ENCODE results near the gene ROBO1.
"Not testable (repeated sequence)": the region's sequence is repeated elsewhere in the genome, so short reads cannot be mapped to it uniquely, and the experiment has no call there.

The ROBO1 gene

GRCh38 chr3:78781351-78781750, 986.4 kb downstream of the ROBO1 start:
- FAIRE-seq (no peak), DNase-seq (ENCODE audit: insufficient read length) (no peak)
- TF ChIP-seq TAF1 (IDR thresholded peaks at IDR 0.05; ENCODE audit: borderline replicate concordance, low read depth, low read length) (no peak), POLR2AphosphoS5 (IDR thresholded peaks at IDR 0.05; ENCODE audit: low read depth, low read length) (no peak), POLR2A (IDR thresholded peaks at IDR 0.05; ENCODE audit: low read depth, low read length) (no peak)

- no peak for DNase-seq (ENCODE audit: insufficient read length)
- FAIRE-seq, result no peak
- TF ChIP-seq POLR2AphosphoS5 (IDR thresholded peaks at IDR 0.05; ENCODE audit: low read depth, low read length), result no peak
- TF ChIP-seq TAF1 (IDR thresholded peaks at IDR 0.05; ENCODE audit: borderline replicate concordance, low read depth, low read length), result no peak
- TF ChIP-seq POLR2A (IDR thresholded peaks at IDR 0.05; ENCODE audit: low read depth, low read length), result no peak
Observed at GRCh38 chr3:78765671-78766485, 1001.9 kb downstream of the ROBO1 start.

- no peak for DNase-seq (ENCODE audit: insufficient read length)
- no peak for TF ChIP-seq POLR2AphosphoS5 (IDR thresholded peaks at IDR 0.05; ENCODE audit: low read depth, low read length)
- TF ChIP-seq TAF1 (IDR thresholded peaks at IDR 0.05; ENCODE audit: borderline replicate concordance, low read depth, low read length), result no peak
- TF ChIP-seq POLR2A (IDR thresholded peaks at IDR 0.05; ENCODE audit: low read depth, low read length), result no peak
- FAIRE-seq, result no peak
Observed at GRCh38 chr3:78764634-78765033, 1003.2 kb downstream of the ROBO1 start.

- DNase-seq (ENCODE audit: insufficient read length) (no peak), FAIRE-seq (no peak)
Observed at GRCh38 chr3:78762121-78762520, 1005.7 kb downstream of the ROBO1 start.

GRCh38 chr3:78761126-78761525, 1006.7 kb downstream of the ROBO1 start:
- FAIRE-seq (no peak), DNase-seq (ENCODE audit: insufficient read length) (no peak)
- TF ChIP-seq POLR2AphosphoS5 (IDR thresholded peaks at IDR 0.05; ENCODE audit: low read depth, low read length) (no peak), TAF1 (IDR thresholded peaks at IDR 0.05; ENCODE audit: borderline replicate concordance, low read depth, low read length) (no peak), POLR2A (IDR thresholded peaks at IDR 0.05; ENCODE audit: low read depth, low read length) (no peak)

More at GRCh38 chr3:78762121-78762520, 1005.7 kb downstream of the ROBO1 start:
- TF ChIP-seq POLR2A (IDR thresholded peaks at IDR 0.05; ENCODE audit: low read depth, low read length) (no peak), POLR2AphosphoS5 (IDR thresholded peaks at IDR 0.05; ENCODE audit: low read depth, low read length) (no peak), TAF1 (IDR thresholded peaks at IDR 0.05; ENCODE audit: borderline replicate concordance, low read depth, low read length) (no peak)

GRCh38 chr3:78757731-78758130, 1010.1 kb downstream of the ROBO1 start:
- DNase-seq (ENCODE audit: insufficient read length) (no peak), FAIRE-seq (no peak)
- TF ChIP-seq POLR2AphosphoS5 (IDR thresholded peaks at IDR 0.05; ENCODE audit: low read depth, low read length), result no peak
- no peak for TF ChIP-seq TAF1 (IDR thresholded peaks at IDR 0.05; ENCODE audit: borderline replicate concordance, low read depth, low read length)
- no peak for TF ChIP-seq POLR2A (IDR thresholded peaks at IDR 0.05; ENCODE audit: low read depth, low read length)

- DNase-seq (ENCODE audit: insufficient read length) (no peak), FAIRE-seq (no peak)
- TF ChIP-seq TAF1 (IDR thresholded peaks at IDR 0.05; ENCODE audit: borderline replicate concordance, low read depth, low read length), result no peak
Observed at GRCh38 chr3:78754066-78754743, 1013.6 kb downstream of the ROBO1 start.

GRCh38 chr3:78751266-78751665, 1016.5 kb downstream of the ROBO1 start:
- no peak for TF ChIP-seq POLR2A (IDR thresholded peaks at IDR 0.05; ENCODE audit: low read depth, low read length)
- TF ChIP-seq POLR2AphosphoS5 (IDR thresholded peaks at IDR 0.05; ENCODE audit: low read depth, low read length), result no peak
- TF ChIP-seq TAF1 (IDR thresholded peaks at IDR 0.05; ENCODE audit: borderline replicate concordance, low read depth, low read length), result no peak
- DNase-seq (ENCODE audit: insufficient read length), result no peak
- no peak for FAIRE-seq

GRCh38 chr3:78750291-78750690, 1017.5 kb downstream of the ROBO1 start:
- not testable (repeated sequence) for DNase-seq (ENCODE audit: insufficient read length); FAIRE-seq

GRCh38 chr3:78749056-78749455, 1018.7 kb downstream of the ROBO1 start:
- FAIRE-seq (no peak), DNase-seq (ENCODE audit: insufficient read length) (no peak)
- TF ChIP-seq POLR2A (IDR thresholded peaks at IDR 0.05; ENCODE audit: low read depth, low read length) (no peak), POLR2AphosphoS5 (IDR thresholded peaks at IDR 0.05; ENCODE audit: low read depth, low read length) (no peak), TAF1 (IDR thresholded peaks at IDR 0.05; ENCODE audit: borderline replicate concordance, low read depth, low read length) (no peak)

- FAIRE-seq (no peak), DNase-seq (ENCODE audit: insufficient read length) (no peak)
Observed at GRCh38 chr3:78745847-78746246, 1022.0 kb downstream of the ROBO1 start.

GRCh38 chr3:78742491-78742890, 1025.3 kb downstream of the ROBO1 start:
- TF ChIP-seq POLR2A (IDR thresholded peaks at IDR 0.05; ENCODE audit: low read depth, low read length) (no peak), POLR2AphosphoS5 (IDR thresholded peaks at IDR 0.05; ENCODE audit: low read depth, low read length) (no peak), TAF1 (IDR thresholded peaks at IDR 0.05; ENCODE audit: borderline replicate concordance, low read depth, low read length) (no peak)
- no peak for FAIRE-seq
- no peak for DNase-seq (ENCODE audit: insufficient read length)

More at GRCh38 chr3:78745847-78746246, 1022.0 kb downstream of the ROBO1 start:
- TF ChIP-seq POLR2AphosphoS5 (IDR thresholded peaks at IDR 0.05; ENCODE audit: low read depth, low read length) (no peak), POLR2A (IDR thresholded peaks at IDR 0.05; ENCODE audit: low read depth, low read length) (no peak), TAF1 (IDR thresholded peaks at IDR 0.05; ENCODE audit: borderline replicate concordance, low read depth, low read length) (no peak)

Measured in GM12892 (cell line).